ENCODE data around the gene UBE2E2.

The UBE2E2 gene

GRCh38 chr3:23236890-23237289 is 33.8 kb downstream of the UBE2E2 start:
- H3K4me3 ChIP-seq (ENCODE audit: low read length), result no peak overlapping the region
- no peak for DNase-seq (ENCODE audit: low read depth)
- TF ChIP-seq CTCF (IDR thresholded peaks at IDR 0.05; ENCODE audit: insufficient read depth, low read depth, low read length, missing control alignments), result no peak

- no peak overlapping the region for H3K4me3 ChIP-seq (ENCODE audit: low read length)
- TF ChIP-seq CTCF (IDR thresholded peaks at IDR 0.05; ENCODE audit: insufficient read depth, low read depth, low read length, missing control alignments), result no peak
- DNase-seq (ENCODE audit: low read depth), result no peak
Measured at GRCh38 chr3:23238156-23238555, 35.0 kb downstream of the UBE2E2 start.

DNA sequence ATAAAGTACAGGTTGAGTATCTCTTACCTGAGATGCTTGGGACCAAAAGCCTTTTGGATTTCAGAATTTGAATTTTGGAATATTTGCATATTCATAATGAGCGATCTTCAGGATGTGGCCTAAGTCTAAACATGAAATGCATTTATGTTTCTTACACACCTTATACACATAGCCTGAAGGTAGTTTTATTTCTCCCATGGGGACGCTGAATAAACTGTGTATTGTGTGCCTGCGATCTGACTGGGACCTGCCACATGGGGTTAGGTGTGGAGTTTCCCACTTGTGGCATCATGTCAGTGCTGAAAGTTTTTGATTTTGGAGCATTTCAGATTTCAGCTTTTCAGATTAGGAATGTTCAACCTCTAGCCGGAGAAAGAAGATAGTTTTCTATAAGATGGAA is 35.5 kb downstream of the UBE2E2 start:
- no peak for TF ChIP-seq CTCF (IDR thresholded peaks at IDR 0.05; ENCODE audit: insufficient read depth, low read depth, low read length, missing control alignments)
- no peak overlapping the region for H3K4me3 ChIP-seq (ENCODE audit: low read length)

DNA sequence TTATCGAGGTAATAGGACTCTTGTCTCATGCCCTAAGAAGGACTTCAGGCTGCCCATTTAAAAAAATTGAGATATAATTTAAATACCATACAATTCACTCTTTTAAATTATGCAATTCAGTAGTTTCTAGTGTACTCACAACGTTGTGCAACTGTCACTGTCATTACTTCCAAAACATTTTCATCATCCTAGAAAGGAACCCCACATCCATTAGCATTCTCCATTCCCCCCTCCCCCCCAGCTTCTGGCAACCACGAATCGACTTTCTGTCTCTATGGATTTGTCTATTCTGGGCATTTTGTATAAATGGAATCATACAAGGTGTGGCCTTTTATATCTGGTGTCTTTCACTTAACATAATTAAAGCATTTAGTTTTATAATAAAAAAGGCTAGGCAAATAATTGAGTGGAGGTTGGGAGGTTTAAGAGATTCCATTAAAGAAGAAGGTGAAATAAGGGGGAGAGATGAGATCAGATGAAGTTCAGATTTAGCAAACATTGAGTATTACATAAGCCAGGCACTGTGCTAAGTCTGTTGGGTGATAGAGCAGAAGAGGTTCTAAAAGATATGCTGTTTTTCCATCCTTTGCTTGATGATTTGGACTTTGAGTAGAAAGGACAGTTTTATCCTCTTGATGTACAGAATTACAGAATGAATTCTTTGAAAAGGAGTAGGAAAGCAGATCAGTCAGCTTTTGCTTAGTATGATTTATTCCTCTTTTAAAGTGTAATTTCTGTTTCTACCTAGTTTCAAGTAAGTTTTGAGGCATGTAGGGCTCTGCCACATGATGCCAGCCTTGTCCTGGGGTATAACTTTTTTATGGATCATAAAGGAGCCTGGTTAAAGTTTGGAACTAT is 36.3 kb downstream of the UBE2E2 start:
- no peak overlapping the region for H3K4me3 ChIP-seq (ENCODE audit: low read length)

More for the DNA sequence above, 35.5 kb downstream of the UBE2E2 start:
- DNase-seq (ENCODE audit: low read depth), result no peak

GRCh38 chr3:23240171-23240785 is 37.2 kb downstream of the UBE2E2 start:
- DNase-seq (ENCODE audit: low read depth), result no peak
- TF ChIP-seq CTCF (IDR thresholded peaks at IDR 0.05; ENCODE audit: insufficient read depth, low read depth, low read length, missing control alignments), result no peak
- H3K4me3 ChIP-seq (ENCODE audit: low read length), result no peak overlapping the region

More for the DNA sequence above, 36.3 kb downstream of the UBE2E2 start:
- TF ChIP-seq CTCF (IDR thresholded peaks at IDR 0.05; ENCODE audit: insufficient read depth, low read depth, low read length, missing control alignments), result no peak
- no peak for DNase-seq (ENCODE audit: low read depth)

DNA sequence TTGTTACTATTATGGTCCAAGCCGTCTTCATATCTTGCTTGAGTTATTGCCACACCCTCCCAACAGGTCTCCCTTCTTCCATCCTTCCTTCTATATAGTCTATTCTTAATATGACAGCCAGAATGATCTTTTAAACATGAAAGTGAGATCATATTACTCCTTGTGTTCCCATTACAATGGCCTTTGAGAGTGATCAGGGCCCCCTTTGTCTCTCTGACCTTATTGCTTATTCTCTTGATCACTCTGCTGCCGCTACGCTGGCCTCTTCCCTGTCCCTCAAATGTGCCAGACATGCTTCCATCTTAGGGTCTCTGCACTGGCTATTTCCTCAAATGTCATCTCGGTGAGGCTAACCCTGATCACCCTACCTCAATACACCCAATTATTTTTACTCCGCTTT is 38.1 kb downstream of the UBE2E2 start:
- DNase-seq (ENCODE audit: low read depth), result no peak
- no peak for TF ChIP-seq CTCF (IDR thresholded peaks at IDR 0.05; ENCODE audit: insufficient read depth, low read depth, low read length, missing control alignments)

More for the DNA sequence above, 38.1 kb downstream of the UBE2E2 start:
- no peak overlapping the region for H3K4me3 ChIP-seq (ENCODE audit: low read length)
